Measurements from ENCODE around the gene TADA2A. TPM values are rescaled to one million over a fixed set of nuclear protein-coding genes. Genes with fewer than 3 reads are reported as not detected.

TADA2A gene
- total RNA-seq, 1 donor from 2014 or later: 28.9 TPM

GRCh38 chr17:37490022-37490587 lies 83.4 kb downstream of the TADA2A start:
- Mint-ChIP-seq H3K36me3 (no peaks in the 10 kb centered on the region), H3K27me3 (ENCODE audit: low read depth) (no peaks in the 10 kb centered on the region), H3K4me3 (peak overlapping the region; percentile 89), H3K4me1 (peaks cover 52% of the 10 kb centered on the region), H3K9me3 (no peaks in the 10 kb centered on the region), H3K27ac (peak overlapping the region; percentile 93)
- TF ChIP-seq CTCF (IDR thresholded peaks at IDR 0.05; ENCODE audit: unreplicated experiment): peak; percentile 21
- peak; percentile 42 to 73 for DNase-seq (ENCODE audit: low spot score in 2 of 2, unreplicated experiment in 2 of 2)

DNA sequence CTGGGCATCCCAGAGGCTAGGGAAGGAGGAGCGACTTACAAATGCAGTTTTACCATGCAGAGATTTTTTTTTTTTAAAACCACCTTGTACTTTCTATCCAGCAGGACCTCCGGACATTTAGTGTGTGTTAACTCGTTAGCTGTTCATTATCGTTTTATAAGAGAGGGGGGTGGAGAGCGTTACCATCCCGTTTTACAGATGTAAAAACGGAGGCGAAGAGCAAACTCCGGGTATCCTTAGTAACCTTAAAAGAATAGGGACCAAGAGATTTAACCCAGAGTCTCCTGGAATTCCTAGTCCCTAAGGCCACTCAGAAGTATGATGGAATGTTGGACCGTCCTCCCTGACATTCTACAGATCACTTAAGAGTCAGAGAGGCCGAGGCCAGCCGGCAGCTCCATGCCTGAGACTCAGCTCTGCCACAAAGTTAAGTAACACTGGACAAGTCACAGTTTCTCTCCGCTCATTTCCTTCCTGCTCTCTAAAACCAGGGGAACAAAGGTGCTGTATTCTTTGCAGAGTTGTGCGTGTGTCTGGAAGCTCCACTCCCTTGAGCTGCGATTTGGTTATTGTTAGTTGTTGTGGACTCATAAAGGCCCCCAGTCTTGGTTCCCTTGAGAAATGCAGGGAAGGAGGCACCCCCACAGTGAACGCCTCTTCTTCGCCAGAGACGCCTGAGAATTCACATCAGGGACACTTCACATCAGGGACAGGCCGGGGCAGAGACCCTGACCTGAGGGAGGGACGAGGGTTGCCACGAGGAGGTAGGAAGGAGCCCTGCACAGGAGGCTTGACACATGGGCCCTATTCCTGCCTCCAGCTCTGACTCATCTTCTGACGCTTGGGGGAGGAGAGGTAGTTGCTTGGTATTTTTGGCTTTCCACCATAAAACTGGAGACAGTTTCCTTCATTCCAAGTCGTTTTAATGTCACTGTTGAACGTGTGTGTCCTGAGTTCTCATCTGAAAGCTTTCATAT lies 84.2 kb downstream of the TADA2A start:
- H3K4me1 Mint-ChIP-seq: peaks cover 49% of the 10 kb centered on the region
- peak overlapping the region; percentile 89 for H3K4me3 Mint-ChIP-seq
- no peak for TF ChIP-seq CTCF (IDR thresholded peaks at IDR 0.05; ENCODE audit: unreplicated experiment)
- H3K9me3 Mint-ChIP-seq: no peaks in the 10 kb centered on the region
- peak overlapping the region; percentile 93 for H3K27ac Mint-ChIP-seq
- no peaks in the 10 kb centered on the region for H3K36me3 Mint-ChIP-seq
- no peaks in the 10 kb centered on the region for H3K27me3 Mint-ChIP-seq (ENCODE audit: low read depth)
- no peak for DNase-seq (ENCODE audit: low spot score in 2 of 2, unreplicated experiment in 2 of 2)

- peaks cover 41% of the 10 kb centered on the region for H3K4me1 Mint-ChIP-seq
- peak overlapping the region; percentile 79 for H3K27ac Mint-ChIP-seq
- no peak for DNase-seq (ENCODE audit: low spot score in 2 of 2, unreplicated experiment in 2 of 2)
- H3K9me3 Mint-ChIP-seq: no peaks in the 10 kb centered on the region
- H3K27me3 Mint-ChIP-seq (ENCODE audit: low read depth): no peaks in the 10 kb centered on the region
- H3K4me3 Mint-ChIP-seq: peak overlapping the region; percentile 39
- no peaks in the 10 kb centered on the region for H3K36me3 Mint-ChIP-seq
- TF ChIP-seq CTCF (IDR thresholded peaks at IDR 0.05; ENCODE audit: unreplicated experiment): no peak
These were observed 85.5 kb downstream of the TADA2A start for GRCh38 chr17:37492167-37492566.

DNA sequence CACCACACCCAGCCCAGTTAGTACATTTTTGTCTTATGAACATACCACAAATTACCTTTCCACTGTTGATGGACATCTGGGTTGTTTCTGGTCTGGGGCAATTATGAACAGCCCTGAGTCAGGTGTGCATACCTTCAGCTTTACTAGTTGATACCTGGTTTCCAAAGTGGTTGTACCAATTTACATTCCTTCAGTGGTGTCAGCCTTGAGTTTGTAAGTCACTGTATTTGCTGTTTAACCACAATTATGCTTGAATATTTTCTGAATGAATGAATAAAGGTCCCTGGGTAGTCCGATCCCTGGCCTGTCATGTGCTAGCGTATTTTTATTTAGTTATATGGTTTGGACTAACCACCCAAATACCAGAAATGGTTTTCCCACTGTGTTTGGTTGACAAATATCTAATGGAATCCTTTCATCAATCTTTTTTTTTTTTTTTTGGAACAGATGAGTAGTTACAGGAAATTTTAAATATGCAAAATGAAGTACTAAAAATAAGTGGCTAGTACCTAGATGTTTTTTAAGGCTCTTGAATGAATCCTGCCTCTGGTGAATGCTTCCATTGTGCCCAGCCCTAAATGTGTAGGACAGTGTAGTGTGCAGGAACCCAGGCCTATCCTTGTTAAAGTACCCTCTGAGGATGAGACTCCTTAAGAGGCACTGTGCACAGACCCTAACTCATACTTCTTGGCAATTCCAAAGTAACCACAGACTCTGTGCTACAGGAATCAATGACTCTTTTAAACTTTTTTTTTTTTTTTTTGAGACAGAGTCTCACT lies 86.8 kb downstream of the TADA2A start:
- Mint-ChIP-seq H3K36me3 (no peaks in the 10 kb centered on the region), H3K27ac (peak overlapping the region; percentile 6), H3K27me3 (ENCODE audit: low read depth) (no peaks in the 10 kb centered on the region), H3K4me1 (peaks cover 33% of the 10 kb centered on the region), H3K4me3 (no peak overlapping the region), H3K9me3 (no peaks in the 10 kb centered on the region)
- no peak for DNase-seq (ENCODE audit: low spot score in 2 of 2, unreplicated experiment in 2 of 2)
- TF ChIP-seq CTCF (IDR thresholded peaks at IDR 0.05; ENCODE audit: unreplicated experiment): no peak

DNA sequence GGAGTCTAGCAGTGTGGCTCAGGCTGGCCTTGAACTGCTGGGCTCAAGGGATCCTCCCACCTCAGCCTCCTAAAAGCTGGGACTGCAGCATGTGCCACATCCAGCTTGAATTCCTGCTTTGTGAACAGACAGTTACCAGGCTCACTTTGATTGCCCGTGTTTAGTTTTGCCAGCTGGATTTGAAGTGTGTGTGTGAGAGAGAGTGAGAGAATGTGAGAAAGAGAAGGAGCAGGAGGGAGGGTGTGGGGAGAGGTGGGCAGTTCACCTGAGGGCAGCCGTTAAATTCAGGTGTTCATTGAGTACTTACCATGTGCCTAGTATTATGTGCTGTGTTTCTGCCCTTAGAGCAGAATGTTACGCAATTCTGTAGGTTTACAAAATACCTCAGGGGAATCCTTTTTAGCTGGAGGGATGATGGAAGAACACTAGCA lies 87.7 kb downstream of the TADA2A start:
- no peaks in the 10 kb centered on the region for H3K9me3 Mint-ChIP-seq
- H3K4me1 Mint-ChIP-seq: peaks cover 29% of the 10 kb centered on the region
- no peaks in the 10 kb centered on the region for H3K36me3 Mint-ChIP-seq
- no peaks in the 10 kb centered on the region for H3K27me3 Mint-ChIP-seq (ENCODE audit: low read depth)
- H3K4me3 Mint-ChIP-seq: no peak overlapping the region
- H3K27ac Mint-ChIP-seq: peak overlapping the region; percentile 67
- no peak for DNase-seq (ENCODE audit: low spot score in 2 of 2, unreplicated experiment in 2 of 2)
- no peak for TF ChIP-seq CTCF (IDR thresholded peaks at IDR 0.05; ENCODE audit: unreplicated experiment)

Measured in mesothelial cell of epicardium (in vitro differentiated cells).